ENCODE data around the gene MANF.
A peak's percentile ranks its signal among the peaks of the same experiment; 100 is the strongest.

The MANF gene

DNA sequence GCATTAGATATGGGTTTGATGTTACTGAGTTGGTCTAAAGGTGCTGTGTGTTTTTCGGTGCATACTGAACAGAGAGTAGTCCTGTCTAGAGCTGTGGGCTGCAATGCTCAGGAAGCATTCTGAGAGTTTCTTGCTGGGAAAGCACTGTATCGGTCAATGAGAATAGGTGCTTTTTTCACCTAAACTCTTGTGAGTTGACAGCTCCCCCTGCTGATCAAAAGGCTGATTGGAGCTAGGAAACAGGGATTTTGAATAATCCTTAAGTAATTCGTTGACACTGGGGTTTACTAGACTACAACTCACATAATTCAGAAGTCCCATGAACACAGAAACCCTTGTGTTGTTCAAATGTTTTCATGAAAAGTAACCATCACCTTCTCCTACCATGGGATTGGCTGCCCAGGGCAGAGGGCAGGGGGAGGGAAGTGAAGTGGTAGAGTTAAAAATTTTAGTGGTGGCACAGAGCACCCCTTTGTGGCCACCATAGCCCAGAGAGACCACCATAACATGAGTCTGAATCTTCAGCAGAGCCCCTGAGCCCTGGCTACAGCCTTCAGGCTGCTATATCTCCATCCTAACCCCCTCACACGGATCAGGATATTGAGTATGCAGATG is 13.0 kb upstream of the MANF start:
- in situ Hi-C loops (cut with HindIII; ENCODE audit: low sequenced_read_pairs), result loop anchor here (10.0 kb wide), 1 partner anchor 267 kb away; no protein-coding TSS in a partner anchor
- DNase-seq (ENCODE audit: low read depth), result peak; percentile 73
- peak; percentile 79 for TF ChIP-seq CTCF (IDR thresholded peaks at IDR 0.05; ENCODE audit: low read depth, low read length, missing control alignments)
- H3K4me3 ChIP-seq (ENCODE audit: low read depth, low read length), result no peak overlapping the region

- in situ Hi-C loops (cut with HindIII; ENCODE audit: low sequenced_read_pairs), result loop anchor here (10.0 kb wide), 1 partner anchor 269 kb away; no protein-coding TSS in a partner anchor
- H3K4me3 ChIP-seq (ENCODE audit: low read depth, low read length), result no peak overlapping the region
- no peak for DNase-seq (ENCODE audit: low read depth)
- no peak for TF ChIP-seq CTCF (IDR thresholded peaks at IDR 0.05; ENCODE audit: low read depth, low read length, missing control alignments)
These were observed 11.3 kb upstream of the MANF start for GRCh38 chr3:51373658-51374421.

- in situ Hi-C loops (cut with HindIII; ENCODE audit: low sequenced_read_pairs), result loop anchor here (10.0 kb wide), 1 partner anchor 270 kb away; no protein-coding TSS in a partner anchor
These were observed 10.6 kb upstream of the MANF start for GRCh38 chr3:51374456-51374855.

GRCh38 chr3:51375136-51375535 is 10.0 kb upstream of the MANF start:
- H3K4me3 ChIP-seq (ENCODE audit: low read depth, low read length), result no peak overlapping the region
- no peak for TF ChIP-seq CTCF (IDR thresholded peaks at IDR 0.05; ENCODE audit: low read depth, low read length, missing control alignments)
- in situ Hi-C loops (cut with HindIII; ENCODE audit: low sequenced_read_pairs), result loop anchor here (10.0 kb wide), 1 partner anchor 270 kb away; no protein-coding TSS in a partner anchor
- no peak for DNase-seq (ENCODE audit: low read depth)

More at GRCh38 chr3:51374456-51374855, 10.6 kb upstream of the MANF start:
- no peak overlapping the region for H3K4me3 ChIP-seq (ENCODE audit: low read depth, low read length)
- no peak for TF ChIP-seq CTCF (IDR thresholded peaks at IDR 0.05; ENCODE audit: low read depth, low read length, missing control alignments)
- no peak for DNase-seq (ENCODE audit: low read depth)

DNA sequence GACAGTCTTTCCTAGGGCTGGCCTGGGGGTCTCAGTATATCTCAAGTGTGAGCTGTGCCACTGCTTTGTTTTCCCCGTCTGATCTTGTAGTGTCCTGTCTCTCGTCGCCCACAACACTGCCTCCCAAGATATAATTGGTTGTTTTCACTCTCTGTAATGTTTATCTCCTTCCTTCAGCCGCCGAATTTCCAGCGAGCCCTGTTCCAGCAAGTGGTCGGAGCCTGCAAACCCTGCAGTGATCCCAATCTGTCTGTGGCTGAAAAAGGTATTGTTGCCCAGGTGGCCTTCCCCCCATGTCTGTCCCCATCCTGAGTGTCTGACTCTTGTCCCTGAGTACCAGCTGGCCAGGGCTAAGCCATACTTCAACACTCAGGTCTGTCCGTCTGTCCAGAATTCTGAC is 9.5 kb upstream of the MANF start:
- H3K4me3 ChIP-seq (ENCODE audit: low read depth, low read length), result no peak overlapping the region
- in situ Hi-C loops (cut with HindIII; ENCODE audit: low sequenced_read_pairs), result loop anchor here (10.0 kb wide), 1 partner anchor 271 kb away; no protein-coding TSS in a partner anchor
- DNase-seq (ENCODE audit: low read depth), result no peak
- no peak for TF ChIP-seq CTCF (IDR thresholded peaks at IDR 0.05; ENCODE audit: low read depth, low read length, missing control alignments)

DNA sequence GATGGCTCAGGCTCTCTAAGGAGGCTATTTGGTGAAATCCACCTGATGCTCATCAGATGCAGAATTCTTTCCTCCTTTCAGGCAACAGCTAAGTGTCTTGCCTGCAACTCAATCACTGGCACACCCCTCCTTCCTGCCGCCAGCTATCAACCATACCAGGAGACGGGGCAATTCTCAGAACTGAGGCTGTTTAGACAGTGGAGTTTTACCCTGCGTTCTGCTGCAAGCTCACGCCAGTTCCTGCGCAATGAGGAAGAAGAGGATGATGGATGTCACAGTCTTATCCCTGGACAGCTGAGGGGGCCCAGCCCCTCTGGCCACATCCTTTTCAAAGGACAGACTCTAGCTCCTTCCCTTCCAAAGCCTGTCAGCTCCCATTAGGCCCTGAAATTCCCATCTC is 7.0 kb upstream of the MANF start:
- in situ Hi-C loops (cut with HindIII; ENCODE audit: low sequenced_read_pairs), result loop anchor here (10.0 kb wide), 1 partner anchor 273 kb away; no protein-coding TSS in a partner anchor
- no peak for DNase-seq (ENCODE audit: low read depth)
- H3K4me3 ChIP-seq (ENCODE audit: low read depth, low read length), result no peak overlapping the region
- no peak for TF ChIP-seq CTCF (IDR thresholded peaks at IDR 0.05; ENCODE audit: low read depth, low read length, missing control alignments)
